NCI-H2196 (cell line): ENCODE results near the gene SLC7A4.

Experiments used
- DNase-seq: peaks from one replicate; lab custom pipeline; 2025; ENCODE audit not compliant: unreplicated experiment; lab: John Stamatoyannopoulos, UW

The SLC7A4 gene

GRCh38 chr22:20989323-20990138 is 42.8 kb downstream of the SLC7A4 start:
- DNase-seq, result no peak

DNA sequence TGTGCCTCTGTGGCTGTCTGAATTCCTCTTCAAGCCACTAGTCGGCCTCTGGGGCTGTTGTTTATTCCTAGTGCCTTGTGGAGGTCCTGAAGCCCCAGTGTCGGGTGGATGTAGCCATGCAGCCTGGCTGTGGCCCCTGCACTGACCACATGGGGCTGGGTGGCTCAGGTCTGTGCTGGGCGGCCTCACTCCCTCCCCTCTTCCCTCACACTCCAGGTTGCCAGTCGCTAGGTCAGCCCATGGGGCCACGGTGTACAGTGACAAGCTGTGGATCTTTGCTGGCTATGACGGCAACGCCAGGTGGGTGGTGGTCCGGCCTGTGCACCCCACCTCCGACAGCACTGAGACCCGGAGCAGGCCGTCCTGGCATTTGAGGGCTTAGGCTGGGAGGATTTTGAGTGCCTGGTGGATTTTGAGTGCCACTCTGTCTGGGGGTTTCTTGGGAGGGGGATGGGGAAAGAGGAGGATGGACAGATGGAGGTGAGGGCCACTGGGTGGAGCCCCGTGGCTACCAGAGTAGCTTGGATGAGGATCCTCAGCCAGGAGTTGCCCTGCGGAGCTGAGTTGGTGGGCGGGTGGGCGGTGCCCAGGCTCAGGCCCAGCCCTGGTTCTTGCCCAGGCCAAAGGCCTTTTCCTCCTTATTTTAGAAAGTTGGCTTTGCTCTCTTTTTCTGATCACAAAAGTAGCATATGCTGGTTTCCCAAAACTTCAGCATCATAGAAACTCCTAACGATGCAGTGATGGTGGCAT is 43.6 kb downstream of the SLC7A4 start:
- DNase-seq, result no peak

DNA sequence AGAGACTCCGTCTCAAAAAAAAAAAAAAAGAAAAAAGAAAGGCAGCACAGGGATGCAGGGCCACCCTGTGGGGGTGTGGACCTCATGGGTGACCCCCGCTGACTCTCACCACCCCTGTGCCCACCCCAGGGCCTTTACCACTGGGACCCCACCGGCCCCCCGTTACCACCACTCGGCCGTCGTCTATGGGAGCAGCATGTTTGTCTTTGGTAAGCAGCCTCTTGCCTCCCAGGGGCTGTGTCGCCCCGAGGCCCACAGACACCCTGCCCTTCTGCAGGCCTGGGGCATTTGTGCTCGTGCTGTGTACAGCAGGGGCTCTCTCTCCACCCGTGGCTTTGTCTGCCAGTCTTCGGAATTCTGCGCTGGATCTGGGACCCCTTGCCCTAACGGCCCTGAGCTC is 45.0 kb downstream of the SLC7A4 start:
- DNase-seq, result no peak

DNA sequence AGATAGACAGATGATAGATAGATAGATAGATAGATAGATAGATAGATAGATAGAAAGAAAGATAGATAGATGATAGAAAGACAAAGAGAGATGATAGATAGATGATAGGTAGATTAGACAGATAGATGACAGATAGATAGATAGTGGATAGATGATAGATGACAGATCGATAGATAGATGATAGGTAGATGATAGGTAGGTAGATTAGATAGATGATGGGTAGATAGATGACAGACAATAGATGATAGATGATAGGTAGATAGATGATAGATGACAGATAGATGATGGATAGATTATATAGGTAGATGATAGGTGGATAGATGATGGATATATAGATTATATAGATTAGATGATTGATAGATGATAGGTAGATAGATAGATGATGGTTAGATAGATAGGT is 46.0 kb downstream of the SLC7A4 start:
- no peak for DNase-seq

DNA sequence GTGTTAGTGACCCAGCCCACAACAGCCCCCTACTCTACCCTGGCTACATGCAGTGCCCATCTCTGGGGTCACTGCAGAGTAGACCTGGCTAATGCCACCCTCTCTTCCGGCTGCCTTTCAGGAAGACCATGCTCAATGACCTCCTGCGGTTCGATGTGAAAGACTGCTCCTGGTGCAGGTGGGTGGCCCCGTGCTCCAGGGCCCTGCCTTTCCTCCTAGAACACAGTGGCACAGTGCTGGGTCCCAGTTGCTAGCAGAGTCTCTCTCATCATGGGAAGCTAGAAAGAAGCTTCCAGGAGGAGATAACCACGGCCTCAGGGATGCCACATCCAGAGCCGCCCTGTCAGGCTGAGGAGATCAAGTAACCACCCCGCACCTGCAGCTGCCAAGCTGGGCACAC is 46.6 kb downstream of the SLC7A4 start:
- no peak for DNase-seq

- DNase-seq, result no peak
Observed at GRCh38 chr22:20983081-20983771, 49.1 kb downstream of the SLC7A4 start.

- DNase-seq, result no peak
Observed at GRCh38 chr22:20982563-20982882, 49.8 kb downstream of the SLC7A4 start.

DNA sequence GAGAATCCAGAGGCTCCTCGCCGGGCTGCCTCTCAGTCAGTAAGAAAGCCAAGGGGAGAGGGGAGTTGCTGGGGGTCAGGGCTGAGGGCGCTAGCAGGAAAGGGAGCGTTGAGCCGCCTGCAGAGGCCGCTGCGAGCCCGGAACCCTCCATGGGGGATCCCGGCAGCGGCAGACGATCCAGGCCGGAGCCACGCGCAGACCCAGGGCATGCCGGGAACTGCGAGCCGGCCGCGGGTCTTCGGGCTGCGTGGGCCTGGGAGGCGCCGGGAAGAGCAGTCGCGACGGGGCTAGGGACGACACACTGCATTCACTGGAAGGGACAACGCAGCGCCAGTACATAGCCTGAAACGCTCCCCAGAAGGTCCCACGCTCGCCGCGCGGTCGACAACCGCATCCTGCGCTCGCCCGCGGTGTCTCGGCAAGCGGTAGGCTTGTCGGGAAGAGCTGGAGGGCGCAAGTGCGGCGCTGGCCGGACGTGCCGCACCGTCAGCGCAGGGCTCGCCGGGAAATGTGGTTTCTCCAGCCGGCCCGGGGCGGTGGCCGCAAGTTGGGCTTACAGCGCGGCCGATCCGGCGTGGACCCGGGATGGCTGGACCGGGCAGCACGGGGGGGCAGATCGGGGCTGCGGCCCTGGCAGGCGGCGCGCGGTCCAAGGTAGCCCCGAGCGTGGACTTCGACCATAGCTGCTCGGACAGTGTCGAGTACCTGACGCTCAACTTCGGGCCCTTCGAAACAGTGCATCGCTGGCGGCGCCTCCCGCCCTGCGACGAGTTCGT is 50.4 kb downstream of the SLC7A4 start, which contains the start of gene LZTR1:
LZTR1 (plus strand) TSS at position 511 of the 776 bp plus-strand sequence; CDS start at position 586, 75 bp downstream.
- peak; percentile 42 for DNase-seq

GRCh38 chr22:20980938-20981722 is 51.2 kb downstream of the SLC7A4 start:
- no peak for DNase-seq

GRCh38 chr22:20980523-20980922 is 51.8 kb downstream of the SLC7A4 start:
- no peak for DNase-seq

DNA sequence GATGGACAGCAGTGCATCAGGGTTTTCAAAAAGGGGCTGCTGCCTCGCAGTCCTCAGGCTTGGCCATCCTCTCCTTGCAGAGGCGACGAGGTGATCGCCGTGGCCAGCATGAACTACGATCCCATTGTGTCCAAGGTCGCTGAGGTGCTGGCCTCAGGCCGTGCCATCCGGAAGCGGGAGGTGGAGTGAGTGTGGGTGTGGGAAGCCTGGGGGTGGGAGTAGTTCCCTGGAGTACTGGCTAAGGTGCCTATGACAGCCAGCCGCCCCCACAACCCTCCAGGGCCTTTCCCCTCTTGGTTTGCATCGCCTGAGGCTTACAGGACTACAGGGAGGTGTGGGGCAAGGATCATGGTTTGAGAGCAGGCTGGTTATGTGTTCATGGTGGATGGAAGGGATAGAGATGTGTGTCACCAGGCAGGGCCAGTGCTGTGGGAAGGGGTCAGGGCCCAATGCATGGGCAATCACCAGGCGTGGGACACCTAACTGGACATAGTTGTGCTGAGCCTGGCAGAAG is 52.4 kb downstream of the SLC7A4 start:
- DNase-seq, result no peak

DNA sequence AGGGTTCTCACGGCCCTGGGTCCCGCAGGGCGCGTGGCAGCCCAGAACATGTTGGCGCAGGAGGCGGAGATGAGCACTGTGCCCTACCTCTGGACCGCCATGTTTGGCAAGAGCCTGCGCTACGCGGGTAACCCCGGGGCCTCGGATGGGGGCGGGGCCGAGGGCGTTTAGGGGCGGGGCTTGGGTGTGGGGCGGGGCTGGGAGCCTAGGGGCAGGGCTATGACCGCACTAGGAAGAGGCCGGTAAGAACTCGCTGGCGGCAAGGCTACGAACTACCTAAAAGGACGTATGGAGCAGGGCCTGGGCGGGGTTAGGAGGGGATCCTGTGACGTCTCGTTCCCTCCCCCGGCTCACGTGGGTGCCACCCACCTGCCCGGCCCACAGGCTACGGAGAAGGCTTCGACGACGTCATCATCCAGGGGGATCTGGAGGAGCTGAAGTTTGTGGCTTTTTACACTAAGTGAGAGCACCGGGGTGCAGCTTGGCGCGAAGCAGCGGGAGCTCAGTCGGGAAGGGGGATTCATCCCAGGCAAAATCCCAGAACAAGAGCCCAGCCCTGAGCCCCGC is 53.0 kb downstream of the SLC7A4 start:
- no peak for DNase-seq
